ENCODE results near the gene RIMBP2. TPM values are rescaled to one million over a fixed set of nuclear protein-coding genes. Genes with fewer than 3 reads are reported as not detected.
"Not testable (repeated sequence)": the region's sequence is repeated elsewhere in the genome, so short reads cannot be mapped to it uniquely, and the experiment has no call there.

Gene RIMBP2
- total RNA-seq, 1 experiment from 2014 or later, result not detected

GRCh38 chr12:130656411-130656810, 59.7 kb downstream of the RIMBP2 start:
- no peak for DNase-seq (ENCODE audit: low spot score)

GRCh38 chr12:130655881-130656280, 60.2 kb downstream of the RIMBP2 start:
- no peak for DNase-seq (ENCODE audit: low spot score)

- no peak for DNase-seq (ENCODE audit: low spot score)
These were observed 61.1 kb downstream of the RIMBP2 start for GRCh38 chr12:130655010-130655409.

- DNase-seq (ENCODE audit: low spot score), result no peak
These were observed 64.7 kb downstream of the RIMBP2 start for GRCh38 chr12:130651188-130651959.

- no peak for DNase-seq (ENCODE audit: low spot score)
These were observed 66.0 kb downstream of the RIMBP2 start for GRCh38 chr12:130650131-130650530.

GRCh38 chr12:130649101-130650045, 66.7 kb downstream of the RIMBP2 start:
- no peak for DNase-seq (ENCODE audit: low spot score)

GRCh38 chr12:130647814-130648213, 68.3 kb downstream of the RIMBP2 start:
- no peak for DNase-seq (ENCODE audit: low spot score)

GRCh38 chr12:130646716-130647370, 69.3 kb downstream of the RIMBP2 start:
- no peak for DNase-seq (ENCODE audit: low spot score)

- DNase-seq (ENCODE audit: low spot score), result not testable (repeated sequence)
These were observed 69.9 kb downstream of the RIMBP2 start for GRCh38 chr12:130646191-130646590.

- no peak for DNase-seq (ENCODE audit: low spot score)
These were observed 70.3 kb downstream of the RIMBP2 start for GRCh38 chr12:130645751-130646150.

GRCh38 chr12:130644566-130644965, 71.5 kb downstream of the RIMBP2 start:
- DNase-seq (ENCODE audit: low spot score), result no peak

GRCh38 chr12:130644146-130644545, 72.0 kb downstream of the RIMBP2 start:
- DNase-seq (ENCODE audit: low spot score), result no peak

GRCh38 chr12:130642856-130643255, 73.2 kb downstream of the RIMBP2 start:
- no peak for DNase-seq (ENCODE audit: low spot score)

GRCh38 chr12:130641533-130642184, 74.4 kb downstream of the RIMBP2 start:
- no peak for DNase-seq (ENCODE audit: low spot score)

GRCh38 chr12:130640901-130641300, 75.2 kb downstream of the RIMBP2 start:
- DNase-seq (ENCODE audit: low spot score), result peak; percentile 20

- DNase-seq (ENCODE audit: low spot score), result no peak
These were observed 75.6 kb downstream of the RIMBP2 start for GRCh38 chr12:130640496-130640895.

GRCh38 chr12:130639476-130640424, 76.3 kb downstream of the RIMBP2 start:
- peak; percentile 27 for DNase-seq (ENCODE audit: low spot score)

- DNase-seq (ENCODE audit: low spot score), result no peak
These were observed 79.7 kb downstream of the RIMBP2 start for GRCh38 chr12:130636370-130636769.

GRCh38 chr12:130634866-130635265, 81.2 kb downstream of the RIMBP2 start:
- no peak for DNase-seq (ENCODE audit: low spot score)

- no peak for DNase-seq (ENCODE audit: low spot score)
These were observed 82.3 kb downstream of the RIMBP2 start for GRCh38 chr12:130633771-130634170.

Measured in A172 (cell line).